NT2/D1 (cell line): ENCODE measurements around the gene TOP3B.

Experiments
- DNase-seq: peaks from one replicate; pipeline ENCODE4 v3.0.0-alpha.2; 2011; ENCODE audit warnings: low read depth, low spot score
- H3K27me3 ChIP-seq: 2 replicates; pipeline ENCODE4 v1.6.0; 2011; ENCODE audit warnings: mild to moderate bottlenecking; ENCODE audit not compliant: insufficient read length, insufficient read depth
- H3K36me3 ChIP-seq: 2 replicates; pipeline ENCODE4 v1.6.1; 2011; ENCODE audit warnings: mild to moderate bottlenecking, low read length, mixed read lengths; ENCODE audit not compliant: insufficient read depth, insufficient read length
- H3K4me1 ChIP-seq: 2 replicates; pipeline ENCODE4 v1.5.1; 2011; ENCODE audit not compliant: insufficient read depth, insufficient read length
- H3K4me3 ChIP-seq: 2 replicates; pipeline ENCODE4 v1.5.1; 2011; ENCODE audit warnings: low read depth; ENCODE audit not compliant: insufficient read length
- H3K9ac ChIP-seq: 2 replicates; pipeline ENCODE4 v1.6.0; 2011; ENCODE audit warnings: low read depth; ENCODE audit not compliant: insufficient read length
- H3K9me3 ChIP-seq: 2 replicates; pipeline ENCODE4 v1.5.1; 2011; ENCODE audit warnings: mild to moderate bottlenecking, low read length; ENCODE audit not compliant: insufficient read depth
- SUZ12 ChIP-seq: IDR thresholded peaks from 2 replicates; pipeline ENCODE4 v1.6.1; 2011; ENCODE audit not compliant: insufficient read length, insufficient read depth; ENCODE audit errors: extremely low read depth
- YY1 ChIP-seq: IDR thresholded peaks from 2 replicates; pipeline ENCODE4 v1.6.1; 2011; ENCODE audit not compliant: insufficient read length, insufficient read depth
- ZNF274 ChIP-seq: IDR thresholded peaks from 2 replicates; pipeline ENCODE4 v1.6.1; 2011; ENCODE audit warnings: mild to moderate bottlenecking, low read depth, low read length

The TOP3B gene

GRCh38 chr22:21995660-21996059, 13.1 kb upstream of the TOP3B start:
- peaks cover 93% of the 10 kb centered on the region for H3K27me3 ChIP-seq
- H3K4me1 ChIP-seq, result no peaks in the 10 kb centered on the region
- no peak overlapping the region for H3K4me3 ChIP-seq
- H3K9me3 ChIP-seq, result no peaks in the 10 kb centered on the region
- no peaks in the 10 kb centered on the region for H3K36me3 ChIP-seq
- no peak overlapping the region for H3K9ac ChIP-seq
- TF ChIP-seq SUZ12 (no peak), ZNF274 (no peak), YY1 (no peak)
- no peak for DNase-seq

- no peaks in the 10 kb centered on the region for H3K4me1 ChIP-seq
- no peaks in the 10 kb centered on the region for H3K9me3 ChIP-seq
- no peak overlapping the region for H3K4me3 ChIP-seq
- no peaks in the 10 kb centered on the region for H3K36me3 ChIP-seq
- peaks cover 93% of the 10 kb centered on the region for H3K27me3 ChIP-seq
- no peak for DNase-seq
- no peak for TF ChIP-seq SUZ12
- TF ChIP-seq YY1, result no peak
- TF ChIP-seq ZNF274, result no peak
- H3K9ac ChIP-seq, result no peak overlapping the region
Observed at GRCh38 chr22:21994881-21995444, 12.4 kb upstream of the TOP3B start.

- Histone ChIP-seq H3K9me3 (no peaks in the 10 kb centered on the region), H3K4me1 (no peaks in the 10 kb centered on the region), H3K9ac (no peak overlapping the region), H3K36me3 (no peaks in the 10 kb centered on the region), H3K27me3 (peaks cover 95% of the 10 kb centered on the region), H3K4me3 (no peak overlapping the region)
- no peak for DNase-seq
- TF ChIP-seq SUZ12 (no peak), YY1 (no peak), ZNF274 (no peak)
Observed at GRCh38 chr22:21992593-21993237, 10.1 kb upstream of the TOP3B start.

GRCh38 chr22:21991774-21992173, 9.2 kb upstream of the TOP3B start:
- H3K36me3 ChIP-seq, result no peaks in the 10 kb centered on the region
- H3K4me1 ChIP-seq, result no peaks in the 10 kb centered on the region
- no peak for DNase-seq
- no peak overlapping the region for H3K4me3 ChIP-seq
- H3K9ac ChIP-seq, result no peak overlapping the region
- peaks cover 92% of the 10 kb centered on the region for H3K27me3 ChIP-seq
- H3K9me3 ChIP-seq, result no peaks in the 10 kb centered on the region
- TF ChIP-seq ZNF274, result no peak
- no peak for TF ChIP-seq YY1
- no peak for TF ChIP-seq SUZ12

GRCh38 chr22:21991304-21991596, 8.7 kb upstream of the TOP3B start:
- no peak for DNase-seq

DNA sequence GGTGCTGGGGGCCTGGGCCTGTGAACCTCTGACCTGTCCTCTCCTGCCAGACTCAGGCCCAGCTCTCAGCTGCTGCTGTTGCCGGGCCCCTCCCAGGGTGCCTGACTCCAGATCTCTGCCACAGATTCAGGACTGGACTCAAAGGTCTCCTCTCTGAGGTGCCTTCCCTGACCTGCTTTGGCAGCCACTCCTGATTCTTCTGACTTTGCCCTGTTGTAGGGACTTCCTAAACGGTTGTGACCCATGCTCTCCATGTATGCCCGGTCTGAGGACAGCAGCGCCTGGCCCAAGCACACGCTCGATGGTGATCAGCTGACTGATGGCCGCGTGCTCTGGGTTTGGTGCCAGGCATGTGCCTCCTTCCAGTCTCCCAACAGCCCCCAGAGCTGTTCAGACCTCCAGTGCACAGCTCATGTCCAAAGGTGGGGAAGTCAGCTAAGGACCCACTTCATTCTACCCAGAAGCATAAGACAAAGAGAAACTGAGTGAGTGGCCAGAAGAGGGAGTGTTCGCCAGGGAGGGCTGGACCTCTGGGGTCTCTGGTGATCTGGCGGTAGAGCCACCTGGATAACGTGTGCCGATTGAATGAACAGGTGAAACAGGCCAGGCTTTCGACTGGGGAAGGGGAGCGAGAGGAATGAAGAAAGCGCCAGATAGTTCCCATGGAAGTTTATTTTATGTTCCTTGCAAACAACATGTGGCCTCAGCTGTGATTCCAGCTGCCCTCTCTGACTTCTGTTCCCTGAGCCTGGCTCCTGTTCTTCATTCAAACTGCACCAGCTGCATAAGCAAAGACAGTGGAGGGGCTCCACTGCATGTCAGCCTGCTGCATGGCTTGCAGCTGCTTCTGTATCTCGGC, 8.1 kb upstream of the TOP3B start:
- H3K36me3 ChIP-seq, result no peaks in the 10 kb centered on the region
- H3K4me1 ChIP-seq, result no peaks in the 10 kb centered on the region
- H3K4me3 ChIP-seq, result no peak overlapping the region
- no peak for DNase-seq
- H3K9me3 ChIP-seq, result no peaks in the 10 kb centered on the region
- TF ChIP-seq YY1 (no peak), SUZ12 (no peak), ZNF274 (no peak)
- H3K9ac ChIP-seq, result no peak overlapping the region
- H3K27me3 ChIP-seq, result peaks cover 86% of the 10 kb centered on the region

More at GRCh38 chr22:21991304-21991596, 8.7 kb upstream of the TOP3B start:
- TF ChIP-seq ZNF274 (no peak), SUZ12 (no peak), YY1 (no peak)
- no peaks in the 10 kb centered on the region for H3K4me1 ChIP-seq
- H3K27me3 ChIP-seq, result peaks cover 91% of the 10 kb centered on the region
- H3K9me3 ChIP-seq, result no peaks in the 10 kb centered on the region
- no peaks in the 10 kb centered on the region for H3K36me3 ChIP-seq
- H3K4me3 ChIP-seq, result no peak overlapping the region
- H3K9ac ChIP-seq, result no peak overlapping the region

DNA sequence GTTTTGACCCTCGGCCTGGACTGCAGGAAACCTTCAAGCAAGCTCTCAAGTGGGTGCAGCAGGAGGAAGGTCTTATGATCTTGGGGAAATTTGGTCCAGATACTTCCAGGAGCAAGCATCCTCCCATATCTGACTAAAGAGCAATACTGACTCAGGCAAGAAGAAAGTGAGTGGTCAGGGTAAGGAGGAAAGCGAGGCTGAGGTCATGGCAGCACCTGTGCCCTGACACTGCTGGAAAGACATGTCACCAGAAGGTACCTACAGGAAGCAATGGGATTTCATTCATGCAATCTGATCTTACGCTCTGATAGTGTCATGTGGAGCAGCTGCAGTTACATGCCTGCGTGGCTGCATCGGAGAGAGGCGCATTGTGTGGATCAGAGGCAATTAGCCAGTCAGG, 6.5 kb upstream of the TOP3B start:
- no peak overlapping the region for H3K4me3 ChIP-seq
- no peaks in the 10 kb centered on the region for H3K4me1 ChIP-seq
- H3K27me3 ChIP-seq, result peaks cover 78% of the 10 kb centered on the region
- no peak for DNase-seq
- no peak for TF ChIP-seq ZNF274
- H3K36me3 ChIP-seq, result no peaks in the 10 kb centered on the region
- no peak overlapping the region for H3K9ac ChIP-seq
- no peaks in the 10 kb centered on the region for H3K9me3 ChIP-seq
